Caco-2 (cell line): Measurements from ENCODE around the gene NEK9. TPM values are rescaled to one million over a fixed set of nuclear protein-coding genes. Genes with fewer than 3 reads are reported as not detected.
A peak's percentile ranks its signal among the peaks of the same experiment; 100 is the strongest.

Experiments
- BruUV-seq: library from RNA; stranded (reverse); fragments of 400-500 nt; replicated peaks from 2 replicates; lab custom pipeline; 2021; lab: Mats Ljungman, UMichigan
- CTCF ChIA-PET: fragments of 300-600 bp; sonication (Branson Sonifier 250); formaldehyde crosslinking; loops from one replicate; lab custom pipeline; 2022; ENCODE audit warnings: antibody characterized with exemption; lab: Charles Lee
- POLR2A ChIA-PET: fragments of 300-600 bp; sonication (Branson Sonifier 250); formaldehyde crosslinking; loops from one replicate; lab custom pipeline; 2022; ENCODE audit warnings: antibody characterized with exemption; lab: Charles Lee
- DNase-seq, 2 experiments: peaks; one replicate each; pipeline versions ENCODE4 v3.0.0 to v3.0.0-alpha.2; 2020 to 2022
- H3K27me3 ChIP-seq: replicated peaks from 2 replicates; pipeline ENCODE4 v1.6.0; 2011; ENCODE audit warnings: low read length; ENCODE audit not compliant: control insufficient read depth, insufficient read depth
- H3K36me3 ChIP-seq: 2 replicates; pipeline ENCODE4 v1.5.1; 2011; ENCODE audit warnings: low read length; ENCODE audit not compliant: control insufficient read depth, insufficient read depth
- H3K4me1 ChIP-seq: fragments of 250-450 bp; sonication (Bioruptor Pico); 2 replicates; pipeline ENCODE4 v1.5.1; 2020; ENCODE audit warnings: mild to moderate bottlenecking
- H3K4me3 ChIP-seq: 2 replicates; pipeline ENCODE4 v1.5.1; 2011; ENCODE audit warnings: low read depth, mild to moderate bottlenecking, control low read depth, low read length
- H3K9me3 ChIP-seq: fragments of 250-450 bp; sonication (Bioruptor Pico); 2 replicates; pipeline ENCODE4 v1.5.1; 2020; ENCODE audit warnings: mild to moderate bottlenecking, moderate library complexity
- H3K27ac Mint-ChIP-seq: one replicate; pipeline ENCODE4 v1.8.0; 2022; ENCODE audit warnings: mixed read lengths; ENCODE audit not compliant: unreplicated experiment
- H3K27me3 Mint-ChIP-seq: one replicate; pipeline ENCODE4 v1.8.0; 2022; ENCODE audit warnings: mixed read lengths; ENCODE audit not compliant: insufficient read depth, unreplicated experiment
- H3K36me3 Mint-ChIP-seq: one replicate; pipeline ENCODE4 v1.8.0; 2022; ENCODE audit warnings: mild to moderate bottlenecking, mixed read lengths; ENCODE audit not compliant: insufficient read depth, unreplicated experiment
- H3K4me1 Mint-ChIP-seq: one replicate; pipeline ENCODE4 v1.8.0; 2022; ENCODE audit warnings: low read depth, mixed read lengths; ENCODE audit not compliant: unreplicated experiment
- H3K4me3 Mint-ChIP-seq: one replicate; pipeline ENCODE4 v1.8.0; 2022; ENCODE audit warnings: mild to moderate bottlenecking, moderate library complexity, mixed read lengths; ENCODE audit not compliant: unreplicated experiment
- H3K9me3 Mint-ChIP-seq: one replicate; pipeline ENCODE4 v1.8.0; 2022; ENCODE audit warnings: mixed read lengths; ENCODE audit not compliant: unreplicated experiment
- CTCF ChIP-seq, 2 experiments: fragments of 200-600 bp in 1 of 2; IDR thresholded peaks; 1 replicate in 1 of 2; 2 replicates in 1 of 2; pipeline versions ENCODE4 v1.5.1 to v1.8.0; 2011 to 2022; ENCODE audit warnings: antibody characterized with exemption in 1 of 2, control low read depth in 1 of 2, inconsistent platforms in 1 of 2, low read depth in 1 of 2, low read length in 1 of 2, mild to moderate bottlenecking in 1 of 2, moderate library complexity in 1 of 2; ENCODE audit not compliant: insufficient read depth in 1 of 2, severe bottlenecking in 1 of 2, unreplicated experiment in 1 of 2
- intact Hi-C: fragments of 100-400 bp; cut with micrococcal nuclease; formaldehyde crosslinking; loops from one replicate; pipeline ENCODE4 v1.10.0; 2022; ENCODE audit not compliant: unreplicated experiment
- total RNA-seq: library from RNA; stranded (reverse); gene quantifications from 2 replicates; pipeline ENCODE4 v1.2.3, GENCODE V29; 2022

NEK9 gene
- total RNA-seq, 1 experiment from 2014 or later, result 69.2 TPM

GRCh38 chr14:75067212-75067611 is 59.6 kb downstream of the NEK9 start:
- no peak for DNase-seq
- Mint-ChIP-seq H3K9me3 (no peaks in the 10 kb centered on the region), H3K27me3 (no peaks in the 10 kb centered on the region), H3K36me3 (peaks cover 13% of the 10 kb centered on the region), H3K4me3 (no peak overlapping the region), H3K27ac (no peak overlapping the region), H3K4me1 (peaks cover 6% of the 10 kb centered on the region)
- H3K27me3 ChIP-seq, result no peaks in the 10 kb centered on the region
- no peaks in the 10 kb centered on the region for H3K9me3 ChIP-seq
- CTCF ChIA-PET, result no interaction called here
- BruUV-seq, result no TSS peak
- TF ChIP-seq CTCF (IDR thresholded peaks at IDR 0.05; ENCODE audit: insufficient read depth in 1 of 2, low read depth in 1 of 2, low read length in 1 of 2, severe bottlenecking in 1 of 2, unreplicated experiment in 1 of 2), result no peak
- H3K4me1 ChIP-seq, result peaks cover 5% of the 10 kb centered on the region
- H3K36me3 ChIP-seq, result no peaks in the 10 kb centered on the region
- POLR2A ChIA-PET, result no interaction called here
- no peak overlapping the region for H3K4me3 ChIP-seq
- intact Hi-C loops, result loop anchor here (5.0 kb wide), 1 partner anchor 115 kb away; no protein-coding TSS in a partner anchor

GRCh38 chr14:75066691-75067090 is 60.2 kb downstream of the NEK9 start:
- no peak for DNase-seq
- H3K4me1 ChIP-seq, result peaks cover 5% of the 10 kb centered on the region
- ChIA-PET POLR2A (no interaction called here), CTCF (no interaction called here)
- H3K27ac Mint-ChIP-seq, result no peak overlapping the region
- no peaks in the 10 kb centered on the region for H3K27me3 Mint-ChIP-seq
- no peak overlapping the region for H3K4me3 Mint-ChIP-seq
- H3K9me3 ChIP-seq, result no peaks in the 10 kb centered on the region
- H3K36me3 ChIP-seq, result no peaks in the 10 kb centered on the region
- H3K4me1 Mint-ChIP-seq, result peaks cover 6% of the 10 kb centered on the region
- BruUV-seq, result no TSS peak
- H3K4me3 ChIP-seq, result no peak overlapping the region
- peaks cover 13% of the 10 kb centered on the region for H3K36me3 Mint-ChIP-seq
- TF ChIP-seq CTCF (IDR thresholded peaks at IDR 0.05; ENCODE audit: insufficient read depth in 1 of 2, low read depth in 1 of 2, low read length in 1 of 2, severe bottlenecking in 1 of 2, unreplicated experiment in 1 of 2), result no peak
- intact Hi-C loops, result loop anchor here (5.0 kb wide), 1 partner anchor 114 kb away; no protein-coding TSS in a partner anchor
- H3K9me3 Mint-ChIP-seq, result no peaks in the 10 kb centered on the region
- H3K27me3 ChIP-seq, result no peaks in the 10 kb centered on the region

GRCh38 chr14:75064205-75064567 is 62.7 kb downstream of the NEK9 start:
- Mint-ChIP-seq H3K27me3 (no peaks in the 10 kb centered on the region), H3K9me3 (peaks cover 9% of the 10 kb centered on the region), H3K4me1 (no peaks in the 10 kb centered on the region), H3K27ac (peak overlapping the region; percentile 92), H3K36me3 (peaks cover 16% of the 10 kb centered on the region), H3K4me3 (peak overlapping the region; percentile 99)
- no TSS peak for BruUV-seq
- no peak for DNase-seq
- CTCF ChIA-PET, result interaction anchor here (0.7 to 1.7 kb wide), 5 partner anchors 24 to 158 kb away, joined by 3 to 11 read pairs (median 5); partner anchors contain the start of gene RPS6KL1
- POLR2A ChIA-PET, result interaction anchor here (1.0 to 1.3 kb wide), 3 partner anchors 12 to 109 kb away, joined by 3 to 6 read pairs (median 4); partner anchors contain the start of genes NEK9 and PGF
- intact Hi-C loops, result no loop called here
- Histone ChIP-seq H3K9me3 (no peaks in the 10 kb centered on the region), H3K36me3 (no peaks in the 10 kb centered on the region), H3K27me3 (no peaks in the 10 kb centered on the region), H3K4me1 (no peaks in the 10 kb centered on the region), H3K4me3 (peak overlapping the region; percentile 60)
- no peak for TF ChIP-seq CTCF (IDR thresholded peaks at IDR 0.05; ENCODE audit: insufficient read depth in 1 of 2, low read depth in 1 of 2, low read length in 1 of 2, severe bottlenecking in 1 of 2, unreplicated experiment in 1 of 2)
